Fibroblast of peridontal ligament (primary cell): ENCODE results near the gene MKLN1.
A peak's percentile ranks its signal among the peaks of the same experiment; 100 is the strongest.
"Not testable (repeated sequence)": the region's sequence is repeated elsewhere in the genome, so short reads cannot be mapped to it uniquely, and the experiment has no call there.

Source experiments
- DNase-seq: peaks from one replicate; pipeline ENCODE4 v3.0.0-alpha.2; 2010; ENCODE audit errors: extremely low read depth

The MKLN1 gene

DNA sequence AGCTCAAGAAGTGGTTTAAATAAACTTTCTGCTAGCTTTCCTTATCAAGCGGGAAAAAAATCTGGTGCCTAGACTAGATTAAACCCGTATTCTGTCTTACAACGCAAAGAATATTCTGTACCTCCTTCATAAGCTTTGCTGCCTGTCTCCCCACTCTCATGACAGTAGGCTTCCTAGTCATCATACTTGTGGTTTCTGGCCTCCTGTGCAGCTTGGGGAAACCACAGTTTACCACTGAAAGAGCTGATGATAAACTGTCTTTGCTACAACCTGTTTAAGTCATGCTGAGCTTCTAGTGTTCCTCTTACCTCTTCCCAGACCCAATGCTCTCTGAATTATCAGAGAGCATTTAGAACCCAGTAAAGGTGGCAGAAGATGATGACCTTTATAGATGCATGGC lies 173.7 kb downstream of the MKLN1 start:
- DNase-seq: peak; percentile 54

DNA sequence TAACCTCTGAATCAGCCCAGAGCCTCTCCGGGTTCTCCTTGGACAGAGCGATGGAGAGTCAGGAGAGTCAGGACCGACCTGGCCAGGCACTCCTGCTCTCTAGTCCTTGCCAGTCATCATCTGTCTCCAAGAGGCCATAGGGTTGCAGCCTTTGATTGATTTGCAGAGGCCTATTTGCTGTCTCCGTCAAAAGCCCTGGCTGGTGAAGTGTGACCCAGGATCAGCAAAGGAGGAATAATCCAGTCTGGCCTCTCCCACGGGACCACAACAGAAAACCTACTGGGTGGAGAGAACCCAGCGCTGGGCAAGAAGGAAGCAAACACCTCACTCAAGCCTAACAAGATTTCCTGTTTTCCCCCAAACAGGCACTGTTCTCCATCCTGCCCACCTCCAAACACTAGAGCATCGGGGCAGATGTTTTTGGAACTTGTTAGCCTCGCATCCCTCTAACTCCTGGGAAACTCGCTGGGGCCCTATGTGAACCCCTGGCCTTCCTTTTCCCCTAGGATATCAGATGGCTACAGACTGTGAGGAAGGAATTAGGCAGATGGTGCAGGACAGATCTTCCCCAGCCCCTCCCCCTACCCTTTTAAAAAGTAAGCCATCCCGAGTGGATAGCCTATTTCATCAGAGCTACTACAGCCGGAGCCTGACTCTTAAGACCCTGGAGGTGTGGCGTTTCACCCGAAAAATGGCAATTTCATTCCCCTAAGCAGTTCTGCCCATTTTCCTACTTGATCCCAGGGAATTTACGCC lies 174.4 kb downstream of the MKLN1 start:
- DNase-seq: no peak

DNA sequence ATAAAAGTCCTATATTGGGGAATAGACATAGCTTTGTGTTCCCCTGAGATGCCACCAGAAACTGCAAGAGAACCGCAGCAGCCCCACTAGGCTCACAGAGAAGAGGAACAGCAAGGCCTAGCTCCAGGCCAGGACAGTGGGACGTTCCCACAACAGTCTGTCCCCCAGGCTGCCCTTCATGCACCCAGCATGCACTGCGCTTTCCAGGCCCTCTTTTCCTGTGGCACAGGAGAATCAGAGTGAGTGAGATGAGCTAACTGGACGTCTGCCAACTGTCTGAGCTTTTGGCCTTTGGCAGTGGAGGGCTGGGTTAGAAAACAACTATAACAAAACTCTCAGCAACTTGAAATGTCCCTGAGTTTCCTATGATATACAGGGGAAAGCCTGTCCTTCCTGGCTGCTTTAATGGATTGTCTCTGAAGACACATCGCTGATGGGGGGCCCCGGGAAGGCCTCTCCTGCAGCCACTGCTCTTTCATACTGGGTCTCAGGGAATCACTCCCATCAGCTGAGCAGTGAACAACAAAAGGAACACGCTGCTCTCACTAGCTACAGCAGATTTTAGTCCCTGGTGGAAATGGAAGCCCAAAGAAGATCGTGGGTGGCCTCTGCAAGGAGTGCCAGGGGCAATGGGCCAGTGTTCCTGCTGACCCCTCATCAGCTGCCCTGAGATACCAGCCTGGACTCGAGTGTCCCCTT lies 175.3 kb downstream of the MKLN1 start:
- DNase-seq: peak; percentile 41

DNA sequence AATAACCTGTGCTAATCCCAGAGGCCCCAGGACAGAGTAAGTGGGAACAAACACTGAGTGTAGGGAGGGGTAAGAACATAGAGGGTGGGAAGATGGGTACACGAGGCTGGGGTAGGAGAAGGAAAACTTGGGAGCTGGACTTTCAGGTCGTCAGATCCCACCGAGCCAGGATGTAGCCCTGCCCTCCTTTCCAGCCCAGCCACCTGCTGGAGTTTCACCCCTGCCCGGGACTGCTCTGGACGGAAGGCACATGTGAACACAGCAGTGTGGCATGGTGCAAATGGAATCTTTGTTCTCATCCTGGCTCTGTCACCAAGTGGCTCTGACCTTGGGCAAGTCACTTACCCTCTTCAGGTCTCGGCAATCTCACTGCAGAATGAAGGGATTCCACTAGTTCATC lies 176.0 kb downstream of the MKLN1 start:
- no peak for DNase-seq

DNA sequence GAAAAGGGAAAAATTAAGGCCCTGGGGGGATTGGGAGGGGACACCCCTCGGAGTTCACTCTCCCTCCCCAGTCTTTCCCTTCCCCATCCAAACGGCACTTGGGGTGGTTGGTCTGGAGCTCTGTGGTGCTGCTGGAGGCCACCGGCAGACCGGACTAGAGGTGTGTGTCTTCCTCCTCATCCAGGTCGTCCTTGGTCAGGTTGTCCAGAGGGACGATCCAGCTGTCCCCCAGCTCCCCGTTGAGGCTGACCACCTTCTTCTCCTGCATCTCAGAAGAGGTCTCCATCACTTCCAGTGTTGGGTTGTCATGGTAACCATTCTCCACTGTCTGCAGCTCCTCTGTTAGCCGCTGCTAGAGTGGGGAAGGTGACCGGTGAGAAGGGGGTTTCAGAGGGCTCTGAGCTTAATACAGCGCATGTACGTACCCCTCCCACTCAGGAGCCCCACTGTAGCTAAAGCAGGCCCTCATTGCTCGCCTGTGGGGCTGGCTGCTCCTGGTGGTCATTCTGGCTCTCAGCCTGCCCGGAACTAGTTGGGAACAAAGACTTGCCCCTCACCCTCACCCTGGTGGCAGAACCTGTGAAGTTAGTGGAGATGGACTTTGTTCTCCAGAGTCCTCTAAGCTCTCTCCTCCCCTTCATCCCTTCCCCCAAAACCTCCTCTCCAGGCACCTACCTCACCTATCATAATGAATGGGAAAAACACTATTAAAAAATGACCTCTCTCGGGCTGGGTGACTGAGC lies 176.7 kb downstream of the MKLN1 start:
- DNase-seq: no peak

DNA sequence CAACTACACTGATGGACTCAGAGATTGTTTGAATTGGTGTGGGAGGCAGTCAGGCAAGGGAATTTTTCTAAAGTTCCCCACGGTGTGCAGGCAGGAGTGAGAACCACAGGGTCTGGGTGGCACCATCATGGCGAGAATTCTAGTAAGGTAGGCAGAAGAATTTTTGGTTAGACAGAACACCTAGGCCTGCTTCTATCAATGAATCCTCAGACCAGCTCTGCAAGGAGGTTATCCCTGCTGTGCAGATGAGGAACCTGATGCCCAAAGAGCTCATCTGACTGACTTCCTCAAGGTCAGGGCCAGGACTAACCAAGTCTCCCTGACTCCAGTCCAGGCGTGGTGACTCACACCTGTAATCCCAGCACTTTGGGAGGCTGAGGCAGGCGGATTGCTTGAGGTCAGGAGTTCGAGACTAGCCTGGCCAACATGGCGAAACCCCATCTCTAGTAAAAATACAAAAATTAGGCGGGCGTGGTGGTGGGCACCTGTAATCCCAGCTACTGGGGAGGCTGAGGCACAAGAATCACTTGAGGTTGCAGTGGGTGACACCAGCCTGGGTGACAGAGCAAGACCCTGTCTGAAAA lies 177.5 kb downstream of the MKLN1 start:
- DNase-seq: not testable (repeated sequence)

DNA sequence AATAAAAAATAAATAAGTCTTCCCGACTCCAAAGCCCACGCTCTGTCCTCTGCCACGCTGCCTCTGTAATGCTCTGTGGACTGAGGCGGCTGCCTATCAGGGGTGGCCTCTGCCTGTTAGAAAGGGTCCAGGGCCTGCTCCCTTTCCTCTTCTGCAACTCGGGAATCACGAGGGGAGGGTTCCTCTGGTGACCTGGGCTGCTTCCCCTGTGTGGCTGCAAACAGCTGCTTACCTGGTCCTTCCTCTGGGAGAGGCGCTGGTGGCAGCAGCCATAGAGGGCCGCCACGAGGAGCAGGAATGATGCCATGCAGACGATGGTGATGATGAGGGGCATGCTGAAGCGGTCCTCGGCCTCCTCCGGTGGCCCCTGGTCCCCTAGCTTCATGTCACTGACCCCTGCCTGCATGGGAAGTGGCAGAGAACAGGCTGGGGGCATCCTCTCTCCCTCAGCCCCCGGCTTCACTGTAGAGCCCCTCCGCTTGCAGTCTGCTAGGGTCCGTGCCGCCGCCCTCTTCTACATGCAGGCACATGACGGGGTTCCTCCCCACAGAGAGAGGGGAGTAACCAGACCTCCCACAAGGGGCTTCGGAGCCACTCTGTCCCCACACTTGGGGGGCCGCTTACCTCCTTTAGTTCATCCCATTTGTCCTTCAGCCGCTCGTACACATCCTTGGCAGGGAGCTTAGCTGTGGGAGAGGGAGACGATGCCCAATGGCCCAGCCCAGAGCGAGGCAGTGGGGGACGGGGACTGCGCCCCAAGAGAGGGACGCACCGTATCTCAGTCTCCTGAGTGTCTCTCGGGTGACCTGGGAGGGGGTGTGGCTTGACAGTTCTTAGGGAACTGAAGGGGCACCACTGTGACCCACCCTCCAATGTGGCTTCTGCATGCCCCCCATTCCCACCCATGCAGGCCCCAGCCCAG lies 178.2 kb downstream of the MKLN1 start:
- no peak for DNase-seq

DNA sequence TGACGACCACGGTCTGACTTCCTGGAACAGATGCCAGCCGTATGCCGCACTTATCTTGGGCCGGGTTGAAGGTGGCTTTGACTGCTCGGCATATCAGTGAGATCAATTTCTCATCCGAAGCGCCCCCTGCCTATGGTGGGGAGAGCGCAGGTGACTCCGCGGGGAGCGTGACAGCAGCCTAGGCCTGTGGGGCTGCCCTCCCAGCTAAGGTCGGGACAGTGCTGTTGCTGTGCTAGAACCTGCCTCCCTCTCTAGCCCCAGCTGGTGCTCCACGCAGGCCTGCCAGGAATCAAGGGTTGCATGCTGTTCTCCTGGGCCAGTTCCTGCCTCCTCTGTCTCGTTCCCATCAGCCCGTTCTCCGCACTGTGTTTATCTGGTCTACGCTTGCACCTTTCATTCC lies 178.9 kb downstream of the MKLN1 start:
- DNase-seq: no peak

DNA sequence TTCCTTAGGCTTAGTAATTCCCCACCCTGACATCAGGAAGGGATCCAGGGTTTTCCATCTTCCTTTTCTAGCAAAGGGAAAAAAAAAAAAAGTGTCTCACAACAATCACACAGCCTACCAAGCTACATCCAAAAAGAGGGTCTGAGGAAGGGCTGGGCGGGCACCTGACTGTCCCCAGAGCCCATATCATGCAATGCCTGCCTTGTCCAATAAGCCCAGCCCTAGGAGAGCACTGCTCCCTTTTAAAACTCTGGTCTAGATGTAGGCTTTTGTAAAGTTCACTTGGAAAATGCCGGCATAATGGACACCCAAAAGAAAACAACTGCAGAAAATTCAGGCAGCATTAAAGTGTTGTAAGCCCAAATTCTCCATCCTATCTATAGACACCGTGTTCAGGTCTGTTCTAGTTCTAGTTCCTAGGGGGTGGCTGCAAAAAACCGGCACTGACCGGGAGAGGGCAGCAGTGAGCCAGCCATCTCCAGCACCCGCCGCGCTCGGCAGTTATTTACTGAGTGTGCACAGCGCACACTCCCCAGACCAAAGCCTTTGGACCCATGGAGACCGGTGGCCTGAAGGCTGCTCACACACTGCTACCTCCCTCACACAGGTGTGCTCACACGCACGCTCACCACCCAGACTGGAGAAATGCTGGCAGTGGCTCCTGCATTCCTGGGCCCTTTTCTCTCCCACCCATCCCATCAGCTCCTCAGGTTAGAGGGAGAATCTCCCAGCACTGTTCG lies 180.1 kb downstream of the MKLN1 start:
- peak; percentile 65 for DNase-seq

DNA sequence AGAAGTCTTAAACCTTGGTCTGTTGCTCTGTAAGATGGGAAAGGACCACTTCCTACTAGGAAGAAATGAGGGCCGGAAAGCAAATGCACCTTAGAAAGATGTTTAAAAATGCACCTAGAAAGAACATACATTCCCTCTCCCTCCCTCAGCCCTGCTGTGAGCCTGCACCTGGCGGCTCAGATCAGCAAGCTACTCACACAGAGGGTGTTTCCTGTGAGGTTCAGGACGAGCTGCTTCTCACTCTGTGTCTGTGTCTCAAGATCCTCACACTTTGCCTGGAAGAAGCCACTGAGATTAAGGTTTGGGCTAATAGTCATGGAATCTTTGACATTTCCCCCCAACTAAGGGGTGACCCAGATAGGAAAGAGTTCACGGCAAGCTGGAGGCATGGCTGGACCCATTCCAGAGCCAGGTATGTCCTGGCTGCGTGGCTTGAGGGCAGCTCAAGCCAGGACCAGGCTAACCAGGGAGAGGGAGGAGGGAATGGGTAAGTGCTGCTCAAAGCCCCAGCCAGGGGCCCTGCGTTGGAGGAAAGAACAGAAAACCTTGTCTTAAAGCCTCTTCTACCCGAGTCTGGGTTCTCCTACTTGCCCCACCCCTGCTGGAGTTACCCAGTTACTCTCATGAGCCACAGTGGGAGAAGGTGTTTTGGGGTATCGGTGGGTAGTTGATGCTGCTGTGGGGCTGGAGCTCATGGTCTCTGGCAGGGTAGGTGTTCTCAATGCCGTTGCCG lies 181.2 kb downstream of the MKLN1 start:
- no peak for DNase-seq

DNA sequence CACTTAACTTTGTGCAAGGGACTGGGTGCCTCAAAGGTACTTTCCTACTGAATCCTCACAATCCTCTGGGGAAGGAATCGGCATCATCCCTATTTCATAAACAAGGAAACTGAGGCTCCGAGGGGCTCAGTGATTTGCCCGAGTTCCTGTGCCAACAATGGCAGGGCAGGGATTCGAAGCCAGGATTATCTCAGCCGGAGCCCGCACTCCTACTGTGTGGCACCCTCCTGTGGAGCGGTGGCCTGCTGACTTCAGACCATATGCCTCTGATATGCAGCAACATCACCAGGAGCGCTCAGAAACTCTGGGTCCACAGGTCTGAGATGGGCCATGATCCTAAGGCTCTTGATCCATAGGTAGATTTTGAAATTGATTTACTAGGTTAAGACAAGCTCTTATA lies 182.1 kb downstream of the MKLN1 start:
- DNase-seq: no peak

DNA sequence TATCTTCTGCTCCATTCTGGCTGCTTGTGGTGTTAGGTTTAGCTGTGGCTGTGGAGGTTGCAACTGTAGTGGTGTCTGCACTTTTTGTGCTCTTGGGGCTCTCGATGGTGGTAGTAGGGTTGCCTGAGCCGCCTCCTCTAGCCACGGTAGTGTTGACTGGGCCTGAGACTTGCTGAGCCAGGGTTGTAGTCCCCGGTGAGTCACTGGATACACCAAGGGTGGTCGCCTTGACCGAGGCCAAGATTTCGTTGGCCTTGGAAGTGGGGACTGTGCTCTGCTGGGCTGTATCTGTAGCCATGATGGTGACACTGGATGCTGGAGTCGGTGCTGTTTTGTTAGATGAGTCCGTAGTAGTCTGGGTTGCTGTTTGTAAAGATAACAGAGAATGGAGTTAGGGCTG lies 183.4 kb downstream of the MKLN1 start:
- no peak for DNase-seq

DNA sequence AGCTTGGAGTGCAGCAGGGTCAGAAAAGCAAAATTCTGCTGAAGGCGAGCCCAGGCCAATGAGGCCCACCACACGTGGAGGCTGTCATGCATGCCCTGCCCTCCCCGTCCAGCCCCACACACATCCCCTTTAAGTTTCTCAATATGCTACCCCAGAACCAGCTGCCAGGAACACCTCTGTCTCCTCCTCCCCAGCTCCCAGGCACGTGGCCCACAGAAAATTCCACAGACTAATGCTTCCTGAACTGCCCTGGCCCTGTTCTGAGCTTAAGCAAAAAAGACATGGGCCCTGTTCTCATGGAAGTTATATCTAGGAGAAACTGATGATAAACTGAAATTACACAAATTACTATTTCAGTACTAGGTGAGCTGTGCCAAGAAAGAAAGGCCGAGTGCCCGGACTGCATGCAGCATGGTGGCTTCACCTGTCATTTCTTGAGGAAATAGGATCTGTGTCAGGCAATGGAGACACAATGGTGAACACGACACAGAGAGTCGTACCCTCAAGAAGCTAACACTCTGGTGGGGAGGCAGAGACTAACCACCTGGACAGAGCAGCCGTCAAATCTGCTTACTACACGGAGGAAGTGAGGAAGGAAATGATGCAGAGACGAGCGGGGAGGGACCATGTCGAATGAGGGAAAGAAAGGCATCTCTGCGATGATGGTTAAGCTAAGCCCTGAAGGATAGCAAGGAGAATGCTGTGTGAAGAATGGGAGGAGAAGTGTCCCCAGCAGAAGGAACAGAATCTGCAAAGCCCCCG lies 184.3 kb downstream of the MKLN1 start:
- DNase-seq: no peak

DNA sequence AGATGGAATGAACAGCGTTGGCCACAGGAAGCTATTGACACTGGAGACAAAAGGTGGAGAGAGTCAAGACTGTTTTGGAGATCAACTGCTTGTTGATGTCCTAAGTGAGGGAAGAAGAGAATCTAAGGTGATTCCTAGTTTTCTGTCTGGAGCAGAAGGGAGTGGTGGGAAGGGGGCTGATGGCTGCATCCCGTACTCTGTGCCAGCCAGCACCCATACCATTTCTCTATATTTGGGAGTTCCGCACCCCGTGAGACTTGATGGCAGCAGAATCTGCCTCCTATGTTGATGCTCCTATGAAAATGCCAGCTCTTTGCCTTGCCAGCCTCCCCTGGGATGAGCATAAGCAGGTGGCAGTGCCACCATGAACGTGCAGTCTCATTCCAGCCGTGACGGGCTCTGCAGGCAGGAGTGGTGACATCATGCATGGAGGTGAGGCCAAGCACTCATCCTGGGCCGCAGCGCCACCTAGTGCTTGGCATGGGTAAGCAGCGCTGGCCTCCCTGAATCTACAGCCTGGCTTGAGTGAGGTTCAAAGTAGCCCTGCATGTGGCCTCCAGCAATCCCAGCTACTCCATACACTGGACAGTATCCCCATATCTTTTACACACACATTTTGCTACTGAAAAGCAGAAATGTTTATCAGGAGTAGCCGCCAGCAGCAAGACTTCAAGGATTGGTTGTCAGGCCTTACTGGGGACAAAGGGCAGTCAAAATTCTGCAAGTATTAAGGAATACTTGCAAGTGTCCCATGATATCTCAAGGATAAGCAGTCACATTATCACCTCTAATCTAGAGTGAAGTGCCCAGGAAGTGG lies 185.8 kb downstream of the MKLN1 start:
- peak; percentile 72 for DNase-seq

DNA sequence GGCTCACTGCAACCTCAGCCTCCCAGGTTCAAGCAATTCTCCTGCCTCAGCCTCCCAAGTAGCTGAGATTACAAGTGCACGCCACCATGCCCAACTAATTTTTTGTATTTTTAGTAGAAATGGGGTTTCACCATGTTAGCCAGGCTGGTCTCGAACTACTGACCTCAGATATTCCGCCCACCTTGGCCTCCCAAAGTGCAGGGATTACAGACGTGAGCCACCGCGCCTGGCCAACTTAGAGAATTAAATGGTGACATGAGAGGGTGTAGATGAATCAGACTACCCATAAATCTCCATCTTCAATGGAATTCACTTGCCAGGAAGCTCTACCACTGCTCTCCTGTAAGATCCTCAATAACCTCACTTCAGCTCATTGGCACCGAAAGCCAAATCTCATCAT lies 187.8 kb downstream of the MKLN1 start:
- DNase-seq: not testable (repeated sequence)

DNA sequence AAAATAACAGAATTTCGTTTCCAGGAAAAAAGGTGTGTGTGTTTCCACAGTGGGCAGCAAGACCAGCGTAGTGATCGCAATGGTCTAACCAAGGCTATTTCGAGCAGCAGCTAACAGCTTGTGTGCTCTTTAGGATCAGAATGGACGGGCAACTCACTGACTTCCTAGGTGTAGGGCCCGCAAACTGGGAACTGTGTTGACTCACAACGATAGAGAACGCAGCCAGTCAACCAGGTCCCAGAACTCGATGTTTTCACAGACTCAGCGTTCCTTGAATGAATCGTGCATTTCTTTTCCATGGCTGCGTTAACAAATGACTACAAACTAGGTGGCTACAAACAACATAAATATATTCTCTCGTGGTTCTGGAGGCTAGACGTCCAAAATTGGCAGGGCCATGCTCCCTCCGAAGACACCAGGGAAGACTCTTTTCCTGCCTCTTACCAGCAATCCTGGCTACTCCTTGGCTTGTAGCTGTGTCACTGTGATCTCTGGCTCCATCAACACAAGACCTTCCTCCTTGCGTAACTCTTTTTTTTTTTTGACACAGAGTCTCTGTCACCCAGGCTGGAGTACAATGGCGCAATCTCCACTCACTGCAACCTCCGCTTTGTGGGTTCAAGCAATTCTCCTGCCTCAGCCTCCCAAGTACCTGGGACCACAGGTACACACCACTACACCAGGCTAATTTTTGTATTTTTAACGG lies 189.7 kb downstream of the MKLN1 start:
- no peak for DNase-seq

DNA sequence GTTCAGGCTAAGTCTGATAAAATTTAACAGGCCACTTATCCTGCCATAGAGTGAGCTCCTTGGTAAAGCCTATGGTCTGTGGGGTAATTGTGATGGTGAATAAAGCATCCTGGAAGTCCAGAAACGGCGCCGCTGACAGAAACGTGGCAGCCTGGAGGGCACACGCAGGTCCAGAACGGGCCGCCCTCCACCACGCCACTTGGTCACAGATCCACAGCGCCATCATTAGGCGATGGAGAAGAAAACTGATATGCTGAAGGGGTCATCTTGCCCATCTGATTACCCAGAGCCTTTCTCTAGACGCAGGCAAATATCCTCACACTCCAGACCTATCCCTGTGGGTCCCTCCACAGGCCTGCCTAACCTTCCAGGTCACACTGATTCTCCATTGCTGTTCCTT lies 190.9 kb downstream of the MKLN1 start:
- no peak for DNase-seq
